T-cell (primary cell): Measurements from ENCODE around the gene NOC2L. TPM values are rescaled to one million over a fixed set of nuclear protein-coding genes. Genes with fewer than 3 reads are reported as not detected.

Source experiments
- ATAC-seq, 4 experiments: fragments of 200-7000 bp in 3 of 4; fragments of 150-1000 bp in 1 of 4; cut with Tn5 transposase; replicated peaks in 1 of 4; 1 replicate in 3 of 4; 2 replicates in 1 of 4; pipeline ENCODE4 v1.10.0; 2021; ENCODE audit warnings: moderate library complexity in 3 of 4, mild to moderate bottlenecking in 2 of 4, moderate number of reproducible peaks in 1 of 4
- CTCF ChIA-PET, 2 donors: fragments of 300-600 bp; sonication (Branson Sonifier 250); formaldehyde crosslinking; loops; one replicate each; lab custom pipeline; 2022; ENCODE audit warnings: antibody characterized with exemption in 2 of 2; lab: Charles Lee
- POLR2A ChIA-PET, 2 donors: fragments of 300-600 bp; sonication (Branson Sonifier 250); formaldehyde crosslinking; loops; one replicate each; lab custom pipeline; 2022; ENCODE audit warnings: antibody characterized with exemption in 2 of 2; lab: Charles Lee
- DNase-seq, 35 experiments: peaks; one replicate each; pipeline versions ENCODE4 v3.0.0 to v3.0.0-alpha.2; 2013 to 2023
- H3K27ac ChIP-seq: one replicate; pipeline ENCODE4 v1.5.1; 2013; ENCODE audit warnings: low read length
- H3K27me3 ChIP-seq, 2 experiments: replicated peaks in 1 of 2; 1 replicate in 1 of 2; 2 replicates in 1 of 2; pipeline versions ENCODE4 v1.6.1 to v1.7.0; 2013; ENCODE audit warnings: low read length in 1 of 2, mixed read lengths in 1 of 2; ENCODE audit not compliant: control insufficient read depth in 2 of 2, insufficient read depth in 2 of 2; ENCODE audit errors: extremely low read depth in 1 of 2
- H3K36me3 ChIP-seq, 2 donors: 1 replicate in 1 of 2; 2 replicates in 1 of 2; pipeline versions ENCODE4 v1.6.1 to v1.7.0; 2013; ENCODE audit warnings: low read length in 1 of 2; ENCODE audit not compliant: control insufficient read depth in 2 of 2, insufficient read depth in 1 of 2; ENCODE audit errors: extremely low read depth in 1 of 2
- H3K4me1 ChIP-seq, 2 experiments: 1 replicate in 1 of 2; 2 replicates in 1 of 2; pipeline versions ENCODE4 v1.6.1 to v1.7.0; 2013; ENCODE audit warnings: low read length in 2 of 2, mixed read lengths in 1 of 2; ENCODE audit not compliant: insufficient read depth in 2 of 2, control insufficient read depth in 1 of 2; ENCODE audit errors: extremely low read depth in 1 of 2
- H3K4me3 ChIP-seq, 2 donors: 1 replicate in 1 of 2; 2 replicates in 1 of 2; pipeline versions ENCODE4 v1.5.1 to v1.7.0; 2013; ENCODE audit warnings: mild to moderate bottlenecking in 2 of 2, low read length in 1 of 2, moderate library complexity in 1 of 2; ENCODE audit not compliant: control insufficient read depth in 1 of 2; ENCODE audit errors: extremely low read depth in 1 of 2
- H3K9me3 ChIP-seq: 2 replicates; pipeline ENCODE4 v1.7.0; 2013
- H3K27ac Mint-ChIP-seq, 2 donors: one replicate each; pipeline ENCODE4 v1.8.0; 2020 to 2021; ENCODE audit warnings: mild to moderate bottlenecking in 2 of 2, mixed read lengths in 2 of 2
- H3K27me3 Mint-ChIP-seq, 2 donors: one replicate each; pipeline ENCODE4 v1.8.0; 2021 to 2022; ENCODE audit warnings: mixed read lengths in 2 of 2
- H3K36me3 Mint-ChIP-seq: one replicate; pipeline ENCODE4 v1.8.0; 2021; ENCODE audit warnings: mixed read lengths
- H3K4me1 Mint-ChIP-seq, 3 donors: one replicate each; pipeline ENCODE4 v1.8.0; 2020 to 2022; ENCODE audit warnings: mixed read lengths in 3 of 3, mild to moderate bottlenecking in 1 of 3
- H3K4me3 Mint-ChIP-seq, 3 donors: one replicate each; pipeline ENCODE4 v1.8.0; 2020 to 2022; ENCODE audit warnings: mild to moderate bottlenecking in 3 of 3, mixed read lengths in 3 of 3, moderate library complexity in 3 of 3
- H3K9me3 Mint-ChIP-seq, 3 donors: one replicate each; pipeline ENCODE4 v1.8.0; 2020 to 2022; ENCODE audit warnings: mixed read lengths in 3 of 3
- WGBS: methylation state at CpG from one replicate; pipeline ENCODE4 v1.1.5; 2013; ENCODE audit warnings: missing lambda C conversion rate; ENCODE audit not compliant: insufficient coverage; 5-methylcytosine and 5-hydroxymethylcytosine counted together
- total RNA-seq, 35 experiments: library from RNA in 6 of 35; stranded (reverse) in 6 of 35; fragments of 120-200 nt in 1 of 35; gene quantifications; one replicate each; pipeline versions ENCODE4 v1.2.1 to v1.2.4 and lab custom pipeline; 2013 to 2026

Gene NOC2L
- total RNA-seq, 5 donors from 2014 or later (not counting 1 experiment from before 2014, with no cell fraction given): 58.7 to 92.2 (median 83.4) TPM

GRCh38 chr1:911875-912739 is 46.9 kb downstream of the NOC2L start:
- no peak overlapping the region for H3K4me3 Mint-ChIP-seq
- WGBS: 62% methylated on average over 13 of the region's 15 CpGs
- POLR2A ChIA-PET: no interaction called here

DNA sequence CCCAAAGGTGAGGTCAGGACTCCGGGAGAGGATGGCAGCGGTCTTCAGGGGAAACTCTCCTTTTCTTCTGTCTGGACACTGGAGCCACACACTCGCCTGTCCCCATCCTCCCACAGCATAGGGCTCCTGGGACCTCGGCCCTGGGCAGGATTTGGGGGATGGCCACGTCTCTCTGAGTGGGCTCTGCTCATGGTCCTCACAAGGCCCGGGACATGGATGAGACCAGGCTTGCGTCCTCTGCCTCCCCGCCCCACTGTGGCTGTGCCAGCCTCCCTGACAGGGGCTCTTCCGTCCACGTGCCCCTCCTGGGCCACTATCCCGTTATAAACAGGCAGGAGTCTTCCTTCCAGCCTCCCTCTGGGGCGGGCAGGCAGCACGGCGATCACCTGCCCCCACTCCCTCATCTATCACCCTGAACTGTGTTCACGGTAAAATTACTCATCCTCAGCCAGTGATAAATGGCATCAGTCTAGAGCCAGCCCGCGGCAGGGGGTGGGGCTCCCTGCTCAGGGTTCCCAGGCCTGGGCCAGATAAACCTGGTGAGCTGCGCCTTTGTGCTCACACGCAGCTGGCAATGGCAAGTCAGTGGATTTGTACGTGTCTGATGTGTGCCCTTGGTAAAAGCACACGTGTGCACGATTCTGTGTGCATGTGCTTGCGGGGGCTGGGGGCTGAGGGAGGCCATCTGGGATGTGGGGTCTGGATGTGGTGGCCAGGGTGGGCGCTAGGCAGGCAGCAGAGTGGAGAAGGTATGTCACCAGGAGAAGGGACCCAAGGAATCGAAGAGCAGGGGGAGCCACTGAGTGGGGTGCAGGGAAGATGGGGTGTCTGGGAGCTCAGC is 48.0 kb downstream of the NOC2L start:
- DNase-seq: peak in 2 of 35 experiments; percentile 3 to 19
- Histone ChIP-seq H3K9me3 (no peaks in the 10 kb centered on the region), H3K4me3 (no peak overlapping the region), H3K27me3 (peaks cover 0 to 71% of the 10 kb centered on the region in 2 experiments), H3K36me3 (no peaks in the 10 kb centered on the region), H3K27ac (no peak overlapping the region), H3K4me1 (no peaks in the 10 kb centered on the region)
- H3K4me1 Mint-ChIP-seq: peaks cover 0 to 10% (median 9%) of the 10 kb centered on the region in 3 donors
- H3K36me3 Mint-ChIP-seq: no peaks in the 10 kb centered on the region
- ATAC-seq: no peak
- H3K27ac Mint-ChIP-seq: no peak overlapping the region
- 71% methylated on average over 24 of the region's 25 CpGs for WGBS
- H3K27me3 Mint-ChIP-seq: peaks cover 33 to 44% of the 10 kb centered on the region in 2 donors
- no peaks in the 10 kb centered on the region for H3K9me3 Mint-ChIP-seq
- CTCF ChIA-PET: interaction anchor here in 1 of 2 donors (0.6 kb wide), 1 partner anchor 78 kb away, joined by 4 read pairs; no protein-coding TSS in a partner anchor
- POLR2A ChIA-PET: no interaction called here
- no peak overlapping the region for H3K4me3 Mint-ChIP-seq

More at GRCh38 chr1:911875-912739, 46.9 kb downstream of the NOC2L start:
- H3K27ac ChIP-seq: no peak overlapping the region
- H3K36me3 ChIP-seq: no peaks in the 10 kb centered on the region
- Mint-ChIP-seq H3K27me3 (peaks cover 28 to 40% of the 10 kb centered on the region in 2 donors), H3K27ac (peak overlapping the region in 1 of 2 donors; percentile 12), H3K9me3 (no peaks in the 10 kb centered on the region), H3K36me3 (no peaks in the 10 kb centered on the region), H3K4me1 (peaks cover 0 to 9% (median 6%) of the 10 kb centered on the region in 3 donors)
- no peaks in the 10 kb centered on the region for H3K4me1 ChIP-seq
- CTCF ChIA-PET: no interaction called here
- peak in 2 of 35 experiments; percentile 1 to 18 for DNase-seq
- no peak overlapping the region for H3K4me3 ChIP-seq
- no peak for ATAC-seq
- peaks cover 0 to 71% of the 10 kb centered on the region in 2 experiments for H3K27me3 ChIP-seq
- H3K9me3 ChIP-seq: no peaks in the 10 kb centered on the region

DNA sequence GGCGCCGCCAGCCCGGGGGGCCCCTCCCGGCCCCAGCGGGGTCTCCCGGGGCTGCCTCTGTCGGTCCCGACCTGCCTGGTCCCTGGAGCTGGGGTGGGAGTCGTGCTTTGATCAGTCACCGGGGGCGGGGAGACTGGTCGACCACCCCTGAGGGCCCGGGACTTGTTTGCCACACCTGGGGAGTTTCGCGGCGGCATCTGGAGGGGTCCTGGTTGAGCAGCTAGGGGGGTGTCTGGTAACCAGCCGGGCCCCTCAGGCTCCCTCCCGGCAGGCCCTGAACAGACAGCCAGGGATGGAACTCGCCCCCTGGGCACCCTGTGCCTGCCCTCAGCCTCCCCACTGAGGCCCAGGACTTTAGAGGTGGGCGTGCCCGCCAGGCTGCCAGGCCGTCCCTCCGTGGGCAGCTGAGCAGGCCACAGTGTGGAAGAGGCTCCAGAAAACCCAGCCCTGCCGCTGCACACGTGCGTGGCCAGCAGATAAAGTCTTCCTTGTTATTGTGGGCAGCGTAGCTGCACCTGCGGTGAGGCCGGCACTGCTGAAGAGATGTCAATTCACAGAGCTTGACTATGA is 48.7 kb downstream of the NOC2L start:
- H3K27ac ChIP-seq: no peak overlapping the region
- Mint-ChIP-seq H3K4me3 (no peak overlapping the region), H3K4me1 (peaks cover 1 to 12% (median 10%) of the 10 kb centered on the region in 3 donors), H3K36me3 (no peaks in the 10 kb centered on the region), H3K27me3 (peaks cover 35 to 48% of the 10 kb centered on the region in 2 donors), H3K9me3 (no peaks in the 10 kb centered on the region), H3K27ac (no peak overlapping the region)
- H3K36me3 ChIP-seq: no peaks in the 10 kb centered on the region
- ATAC-seq: no peak
- CTCF ChIA-PET: interaction anchor here in 1 of 2 donors (0.6 kb wide), 1 partner anchor 78 kb away, joined by 4 read pairs; no protein-coding TSS in a partner anchor
- DNase-seq: peak in 4 of 35 experiments; percentile 3 to 13 (median 6)
- peaks cover 0 to 72% of the 10 kb centered on the region in 2 experiments for H3K27me3 ChIP-seq
- H3K4me3 ChIP-seq: no peak overlapping the region
- H3K9me3 ChIP-seq: no peaks in the 10 kb centered on the region
- WGBS: 33% methylated on average over 20 of the region's 29 CpGs
- peaks cover 0 to 3% of the 10 kb centered on the region in 2 experiments for H3K4me1 ChIP-seq
- POLR2A ChIA-PET: no interaction called here

DNA sequence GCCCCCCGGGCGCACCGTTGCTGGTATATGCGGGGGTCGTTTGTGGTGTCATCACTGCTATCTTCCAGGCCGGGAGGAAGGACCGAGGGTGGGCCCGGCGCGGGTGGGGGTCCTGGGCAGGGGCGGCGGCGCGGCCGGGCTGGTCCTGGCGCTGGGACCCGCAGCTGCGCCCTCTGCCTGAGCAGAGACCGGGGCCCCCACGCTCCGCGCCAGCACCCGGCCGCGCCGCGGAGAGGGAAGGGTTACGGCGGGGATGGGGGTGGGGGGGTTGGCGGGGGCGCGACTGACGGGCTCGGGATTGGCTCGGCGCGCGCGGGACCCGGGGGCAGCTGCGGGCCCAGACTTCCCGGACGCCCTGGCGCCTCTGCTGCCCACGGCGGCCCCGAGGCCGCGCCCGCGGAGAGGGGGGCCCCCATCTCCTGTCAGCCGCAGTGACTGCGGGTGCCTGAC is 49.2 kb downstream of the NOC2L start:
- Histone ChIP-seq H3K4me1 (peaks cover 0 to 8% of the 10 kb centered on the region in 2 experiments), H3K27me3 (peaks cover 0 to 73% of the 10 kb centered on the region in 2 experiments), H3K27ac (no peak overlapping the region), H3K36me3 (no peaks in the 10 kb centered on the region), H3K9me3 (no peaks in the 10 kb centered on the region), H3K4me3 (no peak overlapping the region)
- ATAC-seq: no peak
- ChIA-PET CTCF (interaction anchor here in 1 of 2 donors (0.6 kb wide), 1 partner anchor 79 kb away, joined by 4 read pairs; no protein-coding TSS in a partner anchor), POLR2A (no interaction called here)
- no peak overlapping the region for H3K27ac Mint-ChIP-seq
- peaks cover 5 to 16% (median 15%) of the 10 kb centered on the region in 3 donors for H3K4me1 Mint-ChIP-seq
- H3K36me3 Mint-ChIP-seq: no peaks in the 10 kb centered on the region
- DNase-seq: peak in 1 of 35 experiments; percentile 1
- no peaks in the 10 kb centered on the region for H3K9me3 Mint-ChIP-seq
- H3K27me3 Mint-ChIP-seq: peaks cover 39 to 50% of the 10 kb centered on the region in 2 donors
- H3K4me3 Mint-ChIP-seq: no peak overlapping the region
- 11% methylated on average over 32 of the region's 53 CpGs for WGBS

DNA sequence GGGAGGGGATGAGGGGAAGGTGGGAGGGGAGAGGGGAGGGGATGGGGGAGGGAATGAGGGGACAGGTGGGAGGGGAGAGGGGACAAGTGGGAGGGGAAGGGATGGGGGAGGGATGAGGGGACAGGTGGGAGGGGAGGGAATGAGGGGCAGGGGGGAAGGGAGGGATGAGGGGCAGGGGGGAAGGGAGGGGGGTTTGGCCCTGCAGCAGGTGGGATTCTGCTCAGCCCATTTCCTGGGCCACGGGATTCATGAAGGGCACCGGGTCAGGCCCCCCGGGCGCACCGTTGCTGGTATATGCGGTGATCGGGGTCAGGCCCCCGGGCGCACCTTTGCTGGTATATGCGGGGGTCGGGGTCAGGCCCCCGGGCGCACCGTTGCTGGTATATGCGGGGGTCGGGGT is 50.4 kb downstream of the NOC2L start:
- Mint-ChIP-seq H3K9me3 (no peaks in the 10 kb centered on the region), H3K27me3 (peaks cover 39 to 47% of the 10 kb centered on the region in 2 donors), H3K36me3 (no peaks in the 10 kb centered on the region), H3K27ac (no peak overlapping the region), H3K4me1 (peaks cover 5 to 16% (median 15%) of the 10 kb centered on the region in 3 donors), H3K4me3 (no peak overlapping the region)
- Histone ChIP-seq H3K9me3 (no peaks in the 10 kb centered on the region), H3K27ac (no peak overlapping the region), H3K36me3 (no peaks in the 10 kb centered on the region), H3K27me3 (peaks cover 0 to 67% of the 10 kb centered on the region in 2 experiments), H3K4me1 (peaks cover 0 to 16% of the 10 kb centered on the region in 2 experiments), H3K4me3 (no peak overlapping the region)
- no CpG with 5 or more reads among the region's 16 CpGs for WGBS
- CTCF ChIA-PET: no interaction called here
- DNase-seq: peak in 1 of 35 experiments; percentile 12
- ATAC-seq: no peak
- POLR2A ChIA-PET: no interaction called here
